Bronchial epithelial cell (primary cell): ENCODE data around the gene BCAN. TPM values are rescaled to one million over a fixed set of nuclear protein-coding genes. Genes with fewer than 3 reads are reported as not detected.

Experiments
- DNase-seq: peaks from one replicate; pipeline ENCODE4 v3.0.0-alpha.2; 2010; ENCODE audit warnings: low read depth
- FAIRE-seq: peaks from 2 replicates; lab custom pipeline; 2011; peaks lifted over from hg19 to GRCh38; lab: Jason Lieb, UNC
- H3K27me3 ChIP-seq: 2 replicates; pipeline ENCODE4 v1.5.1; 2011; ENCODE audit warnings: low read length; ENCODE audit not compliant: control insufficient read depth, insufficient read depth
- H3K36me3 ChIP-seq: 2 replicates; pipeline ENCODE4 v1.5.1; 2011; ENCODE audit warnings: low read length; ENCODE audit not compliant: control insufficient read depth, insufficient read depth
- H3K4me3 ChIP-seq: 2 replicates; pipeline ENCODE4 v1.5.1; 2011; ENCODE audit warnings: mild to moderate bottlenecking, low read depth, low read length, control low read depth
- CTCF ChIP-seq: IDR thresholded peaks from 2 replicates; pipeline ENCODE4 v1.5.1; 2011; ENCODE audit warnings: mild to moderate bottlenecking, moderate library complexity, low read length, control low read depth, inconsistent platforms; ENCODE audit not compliant: insufficient read depth, severe bottlenecking
- total RNA-seq: library from RNA; depleted of rRNA; stranded (reverse); fragments of >200 nt; gene quantifications from 2 replicates; pipeline ENCODE4 v1.2.1, GENCODE V29; 2014

Gene BCAN
- total RNA-seq, 1 donor from 2014 or later, result not detected

DNA sequence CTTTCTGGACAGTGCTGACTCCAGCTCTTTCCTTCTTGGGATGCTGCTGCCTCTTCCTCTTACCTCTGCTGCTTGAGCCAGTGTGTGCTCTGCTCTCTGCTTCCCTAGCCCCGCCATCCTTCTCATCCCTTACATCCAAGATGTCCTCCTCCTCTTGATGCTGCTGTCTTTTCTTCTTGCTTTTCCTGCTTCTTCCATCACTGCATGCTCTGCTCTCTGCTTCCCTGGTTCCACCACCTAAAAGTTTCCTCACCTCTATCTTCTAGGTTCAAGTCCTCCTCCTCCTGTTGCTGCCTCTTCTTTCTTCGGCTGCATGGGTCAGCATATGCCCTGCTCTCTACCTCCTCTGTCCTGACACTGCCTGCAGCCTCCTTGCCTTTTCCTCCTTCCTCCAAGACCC, 46.9 kb upstream of the BCAN start:
- peaks cover 24% of the 10 kb centered on the region for H3K36me3 ChIP-seq
- no peak for FAIRE-seq

DNA sequence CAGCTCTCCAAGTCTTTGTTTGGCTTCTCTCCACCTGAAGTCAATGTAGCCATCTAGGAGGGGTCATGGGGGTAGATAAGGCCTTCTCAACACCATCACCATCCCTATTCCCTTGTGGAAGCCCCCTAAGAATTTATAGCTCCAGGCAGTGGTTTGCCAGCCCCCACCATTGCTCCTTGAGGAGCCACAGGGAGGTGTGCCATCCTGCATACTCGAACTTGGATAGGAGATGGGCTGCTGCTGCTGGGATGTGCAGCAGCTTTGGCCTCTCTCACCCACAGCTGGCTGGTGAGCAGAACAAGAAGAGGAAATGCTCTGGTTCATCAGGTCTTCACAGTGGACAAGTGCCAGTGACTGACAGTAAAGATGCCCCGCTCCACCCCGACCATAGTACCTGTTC, 45.5 kb upstream of the BCAN start:
- FAIRE-seq (no peak), DNase-seq (no peak)
- H3K4me3 ChIP-seq, result no peak overlapping the region
- no peak for TF ChIP-seq CTCF
- peaks cover 24% of the 10 kb centered on the region for H3K36me3 ChIP-seq
- no peaks in the 10 kb centered on the region for H3K27me3 ChIP-seq

More for the DNA sequence above, 46.9 kb upstream of the BCAN start:
- DNase-seq, result no peak
- Histone ChIP-seq H3K27me3 (no peaks in the 10 kb centered on the region), H3K4me3 (no peak overlapping the region)
- no peak for TF ChIP-seq CTCF

DNA sequence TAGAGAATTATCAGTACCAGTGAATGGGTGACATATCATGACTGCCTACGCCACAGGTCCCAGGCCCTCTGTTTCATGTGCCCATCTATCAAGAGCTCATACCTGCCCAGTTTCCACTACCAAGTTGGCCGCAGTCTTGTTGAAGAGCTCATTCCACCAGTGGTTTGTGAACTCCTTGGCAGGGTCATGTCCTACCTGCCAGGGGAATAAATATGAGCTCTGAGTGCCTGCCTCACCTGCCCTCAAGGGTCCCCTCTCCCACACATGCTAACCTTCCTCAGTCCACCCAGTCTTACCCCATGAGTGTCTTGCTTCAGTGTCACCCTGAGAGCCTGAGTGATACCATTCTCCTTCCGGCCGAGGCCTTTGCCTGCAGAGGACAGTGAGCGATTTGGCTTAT, 43.8 kb upstream of the BCAN start:
- no peak for TF ChIP-seq CTCF
- H3K4me3 ChIP-seq, result no peak overlapping the region
- DNase-seq (no peak), FAIRE-seq (no peak)
- no peaks in the 10 kb centered on the region for H3K27me3 ChIP-seq
- peaks cover 23% of the 10 kb centered on the region for H3K36me3 ChIP-seq

GRCh38 chr1:156598731-156599432, 43.0 kb upstream of the BCAN start:
- FAIRE-seq (no peak), DNase-seq (no peak)
- no peaks in the 10 kb centered on the region for H3K27me3 ChIP-seq
- H3K36me3 ChIP-seq, result peaks cover 21% of the 10 kb centered on the region
- no peak overlapping the region for H3K4me3 ChIP-seq
- TF ChIP-seq CTCF, result no peak

- H3K36me3 ChIP-seq, result peaks cover 17% of the 10 kb centered on the region
- peak; percentile 19 for TF ChIP-seq CTCF
- DNase-seq, result peak; percentile 40
- FAIRE-seq, result no peak
- no peaks in the 10 kb centered on the region for H3K27me3 ChIP-seq
- no peak overlapping the region for H3K4me3 ChIP-seq
Observed at GRCh38 chr1:156599811-156600210, 42.1 kb upstream of the BCAN start.

GRCh38 chr1:156600733-156601121, 41.2 kb upstream of the BCAN start:
- no peak for TF ChIP-seq CTCF
- H3K27me3 ChIP-seq, result no peaks in the 10 kb centered on the region
- peaks cover 12% of the 10 kb centered on the region for H3K36me3 ChIP-seq
- H3K4me3 ChIP-seq, result peak overlapping the region; percentile 65
- no peak for FAIRE-seq
- DNase-seq, result peak; percentile 18
